ENCODE measurements around the gene CAT. TPM values are rescaled to one million over a fixed set of nuclear protein-coding genes. Genes with fewer than 3 reads are reported as not detected.

Gene CAT
- total RNA-seq, 1 donor from 2014 or later: 259 TPM

GRCh38 chr11:34514597-34514996, 75.9 kb downstream of the CAT start:
- Histone ChIP-seq H3K4me1 (peaks cover 8% of the 10 kb centered on the region), H3K27ac (no peak overlapping the region), H3K36me3 (no peaks in the 10 kb centered on the region), H3K4me3 (no peak overlapping the region), H3K27me3 (ENCODE audit: low read depth) (no peaks in the 10 kb centered on the region), H3K9me3 (no peaks in the 10 kb centered on the region)
- DNase-seq (no peak), ATAC-seq (no peak)
- intact Hi-C loops (cut with DNase I): no loop called here
- TF ChIP-seq CTCF (IDR thresholded peaks at IDR 0.05): no peak

- Histone ChIP-seq H3K4me3 (no peak overlapping the region), H3K4me1 (peaks cover 6% of the 10 kb centered on the region), H3K27me3 (ENCODE audit: low read depth) (no peaks in the 10 kb centered on the region), H3K36me3 (no peaks in the 10 kb centered on the region), H3K9me3 (no peaks in the 10 kb centered on the region), H3K27ac (no peak overlapping the region)
- TF ChIP-seq CTCF (IDR thresholded peaks at IDR 0.05): no peak
- intact Hi-C loops (cut with DNase I): no loop called here
- ATAC-seq (no peak), DNase-seq (no peak)
These were observed 77.7 kb downstream of the CAT start for GRCh38 chr11:34516247-34517040.

- H3K36me3 ChIP-seq: no peaks in the 10 kb centered on the region
- H3K4me3 ChIP-seq: no peak overlapping the region
- no peak for ATAC-seq
- intact Hi-C loops (cut with DNase I): no loop called here
- DNase-seq: no peak
- H3K9me3 ChIP-seq: no peaks in the 10 kb centered on the region
- no peaks in the 10 kb centered on the region for H3K4me1 ChIP-seq
- H3K27me3 ChIP-seq (ENCODE audit: low read depth): no peaks in the 10 kb centered on the region
- no peak for TF ChIP-seq CTCF (IDR thresholded peaks at IDR 0.05)
- H3K27ac ChIP-seq: no peak overlapping the region
These were observed 81.0 kb downstream of the CAT start for GRCh38 chr11:34519595-34520235.

- no peak for ATAC-seq
- H3K4me3 ChIP-seq: no peak overlapping the region
- H3K27me3 ChIP-seq (ENCODE audit: low read depth): no peaks in the 10 kb centered on the region
- no peak overlapping the region for H3K27ac ChIP-seq
- H3K4me1 ChIP-seq: no peaks in the 10 kb centered on the region
- no peaks in the 10 kb centered on the region for H3K9me3 ChIP-seq
- TF ChIP-seq CTCF (IDR thresholded peaks at IDR 0.05): no peak
- intact Hi-C loops (cut with DNase I): no loop called here
- no peak for DNase-seq
- H3K36me3 ChIP-seq: no peaks in the 10 kb centered on the region
These were observed 82.5 kb downstream of the CAT start for GRCh38 chr11:34521265-34521664.

Other genes with a start within 250 kb of the CAT start
- 2.7 TPM for gene ABTB2, start 80.9 kb upstream of the CAT start, total RNA-seq
- gene ELF5, start 74.9 kb downstream of the CAT start, total RNA-seq: 20.2 TPM
- 60.5 TPM for gene EHF, start 182.2 kb downstream of the CAT start, total RNA-seq